Right ventricle myocardium inferior (tissue), 1 donor: ENCODE measurements around the gene PLOD2. TPM values are rescaled to one million over a fixed set of nuclear protein-coding genes. Genes with fewer than 3 reads are reported as not detected.

ENCODE experiments used
- ATAC-seq: fragments of 200-7000 bp; cut with Tn5 transposase; one replicate; pipeline ENCODE4 v1.9.1; 2020; ENCODE audit warnings: mild to moderate bottlenecking, moderate library complexity
- DNase-seq: peaks from one replicate; pipeline ENCODE4 v3.0.0; 2021; ENCODE audit errors: missing footprints
- intact Hi-C: fragments of 100-400 bp; cut with DNase I; formaldehyde crosslinking; loops from one replicate; pipeline ENCODE4 v1.11.0; 2022
- total RNA-seq: library from RNA; stranded (reverse); fragmentation: NEBNext Ultra II Directional; extraction: Animal tissue kit (Norgen Biotek cat#: 25700); gene quantifications from one replicate; pipeline ENCODE4 v1.2.1, GENCODE V29; 2021
- donor health status: DM: no; HTN: yes; CAD: no; lungs with severe emphysema.

The PLOD2 gene
- total RNA-seq, 1 donor from 2014 or later, result 19.7 TPM

DNA sequence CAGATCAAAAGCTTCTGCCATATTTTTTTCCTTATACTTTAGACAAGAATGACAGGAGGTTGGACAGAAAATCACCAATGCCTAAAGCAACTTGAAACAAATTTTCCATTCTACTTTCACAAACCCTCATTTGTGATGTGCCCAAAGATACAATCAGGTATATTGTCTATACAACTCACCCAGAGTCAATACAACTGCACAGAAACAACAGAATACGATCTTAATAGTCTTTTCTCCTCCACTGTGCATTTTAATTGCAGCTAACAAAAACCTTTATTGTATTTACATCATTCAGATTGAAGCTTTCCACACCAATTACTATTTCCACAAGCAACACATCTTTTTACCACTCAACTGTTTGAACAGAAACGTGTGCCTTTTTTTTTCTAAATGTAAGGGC, 80.4 kb downstream of the PLOD2 start:
- ATAC-seq (no peak), DNase-seq (no peak)
- intact Hi-C loops, result no loop called here

DNA sequence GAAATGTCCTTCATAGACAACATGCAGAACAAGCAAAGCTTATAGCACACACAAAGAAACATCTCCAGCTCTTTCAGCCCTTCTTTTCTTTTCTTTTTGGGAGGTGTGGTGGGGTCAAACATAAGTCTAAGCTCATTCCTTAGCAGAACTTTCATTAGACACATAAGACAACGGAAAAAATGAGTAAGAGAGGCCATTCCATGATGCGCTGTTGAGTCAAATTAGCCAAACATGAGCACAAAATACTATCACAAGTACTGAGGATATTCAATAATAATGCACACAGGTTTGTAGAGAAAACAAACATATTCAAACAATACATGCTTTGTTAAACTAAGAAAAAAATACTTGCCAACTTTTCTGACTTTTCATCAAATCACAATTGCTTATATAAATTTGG, 83.0 kb downstream of the PLOD2 start:
- intact Hi-C loops, result no loop called here
- DNase-seq, result no peak
- ATAC-seq, result no peak

DNA sequence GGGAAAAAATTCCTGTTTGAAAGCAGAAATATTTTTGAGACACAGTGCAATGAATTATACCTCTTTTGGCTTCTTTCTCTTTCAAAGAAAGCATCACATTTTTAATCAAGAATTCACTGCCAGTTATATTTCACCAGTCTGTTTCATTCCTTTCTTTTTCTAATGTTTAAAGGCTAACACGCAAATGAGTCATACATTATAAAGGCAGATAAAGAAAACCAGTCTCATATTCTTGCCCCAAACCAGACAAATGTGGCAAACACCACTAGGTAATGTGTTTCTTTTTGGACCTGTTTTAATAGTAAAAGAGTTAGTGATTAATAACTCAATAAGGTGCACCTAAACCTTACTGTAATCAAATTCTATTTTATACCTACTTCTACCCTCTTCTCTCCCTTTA, 83.8 kb downstream of the PLOD2 start:
- ATAC-seq, result no peak
- no peak for DNase-seq
- intact Hi-C loops, result no loop called here

DNA sequence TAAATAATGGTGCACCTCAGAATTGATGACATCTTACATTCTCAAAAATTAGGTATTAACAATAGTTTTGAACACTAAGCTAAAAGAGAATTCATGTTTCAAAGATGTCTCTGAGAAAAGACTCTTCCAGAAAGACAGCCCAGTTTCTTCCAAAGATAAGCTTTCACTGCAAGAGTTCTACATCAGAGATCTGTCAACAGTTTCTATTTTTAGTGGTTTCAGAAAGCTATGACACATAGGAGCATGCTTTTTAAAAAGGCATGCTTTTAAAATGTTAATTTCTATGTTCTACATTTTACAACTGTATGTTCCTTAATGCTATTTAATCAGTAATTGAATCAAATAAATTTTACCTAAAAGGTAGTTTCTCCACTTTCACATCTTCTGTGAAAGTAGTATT, 88.2 kb downstream of the PLOD2 start:
- ATAC-seq (no peak), DNase-seq (no peak)
- intact Hi-C loops, result loop anchor here (5.0 kb wide), 1 partner anchor 89 kb away; the partner anchor contains the start of gene PLOD2

DNA sequence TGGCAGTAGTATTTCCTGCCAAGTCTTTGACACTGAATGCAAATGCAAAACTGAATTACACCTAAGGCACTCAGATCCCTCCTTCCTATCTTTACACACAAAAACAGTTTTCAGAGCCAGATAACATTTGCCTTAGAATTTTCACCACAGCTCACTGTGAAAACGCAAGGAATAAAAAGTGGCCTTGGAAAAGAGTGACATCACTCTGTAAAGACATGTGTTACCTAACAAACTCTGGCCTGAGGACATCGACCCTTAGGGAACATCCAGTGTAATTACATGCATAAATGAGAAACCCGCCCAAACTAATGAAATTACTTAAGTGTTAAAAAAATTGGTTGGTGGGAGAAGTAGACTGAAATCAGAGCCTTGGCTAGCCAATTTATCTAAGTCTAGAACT, 88.9 kb downstream of the PLOD2 start:
- ATAC-seq (peak; percentile 56), DNase-seq (no peak)
- intact Hi-C loops, result loop anchor here (5.0 kb wide), 1 partner anchor 90 kb away; the partner anchor contains the start of gene PLOD2

DNA sequence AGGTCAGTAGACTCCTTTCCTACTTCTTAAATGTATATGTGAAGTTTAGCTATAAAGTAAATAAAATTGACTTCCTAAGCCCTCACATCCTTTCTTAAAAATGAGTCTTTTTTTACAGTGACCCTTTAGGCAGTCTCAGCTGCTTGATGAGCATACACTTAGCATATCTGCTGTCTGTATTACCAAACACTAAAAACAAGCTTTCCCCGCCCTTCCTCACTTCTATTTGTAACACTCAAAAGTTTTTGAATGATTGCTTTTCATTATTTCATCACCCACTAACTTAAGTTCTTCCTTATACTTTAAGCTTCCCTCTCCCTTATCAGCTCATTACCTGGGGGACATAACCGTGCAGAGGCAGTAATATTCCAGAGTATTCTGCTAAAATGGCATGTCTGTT, 89.4 kb downstream of the PLOD2 start:
- intact Hi-C loops, result loop anchor here (5.0 kb wide), 1 partner anchor 91 kb away; the partner anchor contains the start of gene PLOD2
- peak; percentile 31 for ATAC-seq
- no peak for DNase-seq

DNA sequence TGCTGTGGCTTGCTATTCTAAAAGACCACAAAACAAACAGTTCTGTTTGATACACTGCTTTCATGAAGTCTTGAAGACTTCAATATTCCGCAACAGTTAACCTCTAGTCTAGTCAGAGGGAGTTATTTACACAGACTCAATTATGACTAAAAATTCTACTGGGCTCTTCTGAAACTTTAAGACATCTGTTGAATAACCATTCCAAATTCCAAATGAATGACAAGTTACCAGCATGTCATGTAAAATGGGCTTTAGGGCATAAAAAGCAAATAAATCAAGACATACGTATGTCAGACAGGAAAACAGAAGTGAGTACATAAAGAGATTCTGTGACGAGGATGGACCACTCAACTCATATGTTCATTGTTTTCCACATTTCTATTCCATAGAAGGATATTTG, 93.9 kb downstream of the PLOD2 start:
- DNase-seq, result no peak
- no peak for ATAC-seq
- intact Hi-C loops, result loop anchor here (5.0 to 10.0 kb wide), 2 partner anchors 260 to 508 kb away; no protein-coding TSS in a partner anchor

DNA sequence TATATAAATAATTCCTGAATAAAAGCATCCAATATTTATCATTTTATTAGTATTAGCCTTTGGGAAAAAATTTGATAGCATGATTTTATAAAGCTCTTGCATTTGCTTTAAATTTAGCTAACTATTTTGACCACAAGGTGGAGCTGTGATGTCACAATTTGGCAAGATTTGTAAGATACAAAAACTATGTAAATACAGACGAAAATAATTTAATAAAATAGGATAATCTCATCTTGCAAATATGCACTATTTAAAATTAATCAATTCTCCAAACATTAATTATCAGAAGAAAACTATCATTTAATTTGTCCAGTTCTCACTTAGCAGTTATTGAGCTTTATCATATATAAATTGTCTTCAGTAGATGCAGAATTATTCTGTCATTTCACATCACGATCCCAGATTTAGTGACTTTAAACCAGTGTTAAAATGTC, 95.4 kb downstream of the PLOD2 start:
- DNase-seq, result no peak
- intact Hi-C loops, result loop anchor here (1.0 to 10.0 kb wide), 3 partner anchors 122 to 509 kb away; no protein-coding TSS in a partner anchor
- ATAC-seq, result no peak

DNA sequence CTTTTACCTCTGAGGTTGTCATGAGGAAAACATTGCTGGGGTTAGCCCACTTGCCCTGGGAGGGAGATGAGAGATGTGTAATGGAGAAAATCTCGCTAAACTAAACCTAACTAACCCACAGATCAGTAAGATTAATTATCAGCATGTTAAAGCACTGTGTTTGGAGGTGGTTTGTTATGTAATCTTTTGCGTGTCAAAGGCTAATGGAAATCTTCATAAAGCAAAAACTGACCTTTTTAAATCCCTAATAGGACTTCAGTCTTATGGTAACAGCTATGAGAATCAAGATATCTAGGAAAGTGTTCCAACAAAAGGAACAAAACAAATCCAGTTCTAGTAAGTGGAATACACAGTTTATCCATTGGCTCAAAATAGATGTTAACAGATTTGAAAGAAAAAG, 102.7 kb downstream of the PLOD2 start:
- ATAC-seq, result no peak
- DNase-seq, result no peak
- intact Hi-C loops, result no loop called here

DNA sequence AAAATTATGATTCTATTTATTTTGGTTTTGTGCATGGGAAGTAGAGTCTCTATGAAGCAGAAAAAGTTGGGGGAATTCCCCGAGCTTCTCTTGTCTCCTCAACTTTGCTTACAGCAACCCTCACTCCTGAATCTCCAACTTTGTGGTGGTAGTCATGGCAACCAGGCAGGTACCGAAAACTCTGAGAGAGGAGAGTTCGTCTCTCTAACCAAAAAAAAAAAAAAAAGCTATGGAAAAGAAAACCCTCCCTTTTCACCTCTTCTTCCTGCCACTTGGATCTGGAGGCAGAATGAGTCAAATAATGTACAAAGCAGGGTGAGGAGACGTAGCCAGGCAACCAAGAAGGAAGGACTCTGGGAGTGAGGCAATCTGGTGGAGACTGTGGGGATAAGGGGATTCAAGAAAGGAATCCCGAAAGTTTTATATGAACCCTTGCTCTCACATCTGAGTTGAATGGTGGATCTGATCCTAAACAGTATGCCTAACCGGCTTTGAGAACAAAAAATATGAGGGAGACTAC, 108.1 kb downstream of the PLOD2 start:
- DNase-seq, result no peak
- intact Hi-C loops, result no loop called here
- no peak for ATAC-seq

DNA sequence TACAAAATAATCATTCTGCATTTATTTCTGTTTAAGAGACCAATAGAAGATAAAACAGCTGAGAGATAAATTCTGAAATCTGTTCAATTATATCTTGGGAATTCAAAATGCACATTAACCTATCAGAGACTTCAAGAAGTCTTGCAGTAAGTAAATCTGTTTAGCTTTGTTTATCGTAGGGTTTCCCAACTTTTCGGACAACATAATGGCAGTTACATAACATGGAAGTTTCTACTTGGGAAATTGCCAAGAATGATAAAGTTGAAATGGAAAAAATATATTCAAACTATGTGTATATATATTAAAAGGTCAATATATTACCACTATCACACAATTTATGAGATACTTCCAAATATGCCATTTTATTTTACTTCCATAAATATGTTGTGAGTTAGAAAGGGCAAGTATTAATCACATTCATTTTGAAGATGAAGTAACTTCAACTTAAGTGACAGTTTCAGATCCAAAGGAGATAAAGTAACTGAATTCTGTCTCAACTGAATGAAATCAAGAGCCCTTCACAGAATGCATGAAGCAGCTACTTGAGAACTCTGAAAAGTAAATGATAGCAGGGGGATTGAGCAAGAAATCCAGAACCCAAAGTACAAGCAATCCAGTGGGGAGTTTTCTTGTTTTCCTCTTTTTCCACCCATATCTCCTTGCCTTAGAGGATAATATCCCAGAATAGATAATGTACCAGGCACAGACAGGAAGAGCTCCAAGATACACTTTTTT, 108.8 kb downstream of the PLOD2 start:
- DNase-seq, result no peak
- intact Hi-C loops, result no loop called here
- no peak for ATAC-seq

DNA sequence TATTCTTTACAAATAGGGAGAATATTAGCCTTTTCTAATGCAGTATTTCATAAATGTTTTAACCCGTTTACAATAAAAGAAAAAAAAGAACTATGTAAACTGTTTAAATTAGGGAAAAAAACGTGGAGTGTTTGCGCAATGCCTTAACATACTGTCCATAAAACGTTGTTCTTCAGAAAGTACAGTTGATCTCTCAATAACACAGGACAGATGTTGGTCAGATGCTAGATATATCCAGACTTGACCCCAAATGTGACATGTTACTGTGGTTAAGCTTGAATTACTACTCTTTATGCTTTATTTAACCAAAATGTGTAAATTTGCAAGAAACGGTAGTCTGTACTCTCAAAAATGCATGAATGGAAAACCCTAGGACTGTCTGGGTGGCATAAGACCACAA, 110.3 kb downstream of the PLOD2 start:
- no peak for ATAC-seq
- intact Hi-C loops, result no loop called here
- no peak for DNase-seq

DNA sequence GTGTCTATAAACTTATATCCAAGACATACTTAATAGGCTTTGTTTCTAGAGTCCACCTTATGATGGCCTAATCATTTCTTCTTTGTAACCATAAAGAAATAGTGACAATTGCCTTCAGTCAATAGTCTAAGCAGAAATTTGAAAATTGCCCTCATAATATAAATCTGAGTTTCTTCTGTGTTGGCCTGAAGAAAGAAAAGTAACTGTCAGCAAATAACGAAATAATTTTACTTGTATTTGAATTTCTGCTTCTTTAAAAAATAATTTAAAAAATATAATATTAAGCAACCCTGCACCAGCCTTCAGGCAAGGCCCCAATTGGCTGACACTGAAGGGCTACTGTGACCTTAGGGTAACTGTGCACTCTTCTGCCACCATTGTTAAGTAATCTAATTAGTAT, 113.5 kb downstream of the PLOD2 start:
- DNase-seq, result no peak
- intact Hi-C loops, result no loop called here
- no peak for ATAC-seq

DNA sequence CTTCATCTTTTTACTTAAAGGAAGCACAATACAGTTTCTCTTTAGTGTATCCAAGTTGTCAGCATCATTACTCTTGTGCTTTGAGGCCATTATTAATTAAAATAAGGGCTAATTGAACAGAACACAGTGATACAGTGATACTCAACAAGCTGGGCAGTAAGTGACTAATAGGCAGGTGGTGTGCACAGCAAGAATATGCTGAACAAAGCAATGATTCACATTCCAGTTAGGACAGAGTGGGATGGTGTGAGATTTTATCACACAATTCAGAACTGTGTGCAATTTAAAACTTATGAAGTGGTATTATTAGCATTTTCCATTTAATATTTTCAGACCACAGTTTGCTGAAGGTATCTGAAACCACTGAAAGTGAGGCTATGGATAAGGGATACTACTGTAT, 116.9 kb downstream of the PLOD2 start:
- no peak for ATAC-seq
- no peak for DNase-seq
- intact Hi-C loops, result no loop called here

DNA sequence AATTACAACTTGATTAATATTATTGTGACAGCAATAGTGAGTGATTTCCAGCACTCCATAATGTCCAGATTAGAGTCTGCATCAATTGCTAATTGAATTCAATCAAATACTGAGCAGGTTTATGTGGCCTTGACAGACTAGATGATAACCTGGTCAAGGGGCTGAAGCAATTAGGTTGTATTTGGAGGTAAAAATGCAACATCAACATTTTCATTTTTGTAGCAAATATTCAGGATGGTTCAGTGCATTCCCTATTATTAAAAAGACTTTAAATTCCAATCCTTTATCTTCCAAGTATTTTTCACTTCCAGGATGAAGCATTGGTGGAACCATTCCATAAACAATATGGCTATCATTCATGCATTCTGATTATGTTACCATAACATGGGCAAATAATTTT, 120.4 kb downstream of the PLOD2 start:
- intact Hi-C loops, result no loop called here
- no peak for ATAC-seq
- no peak for DNase-seq

DNA sequence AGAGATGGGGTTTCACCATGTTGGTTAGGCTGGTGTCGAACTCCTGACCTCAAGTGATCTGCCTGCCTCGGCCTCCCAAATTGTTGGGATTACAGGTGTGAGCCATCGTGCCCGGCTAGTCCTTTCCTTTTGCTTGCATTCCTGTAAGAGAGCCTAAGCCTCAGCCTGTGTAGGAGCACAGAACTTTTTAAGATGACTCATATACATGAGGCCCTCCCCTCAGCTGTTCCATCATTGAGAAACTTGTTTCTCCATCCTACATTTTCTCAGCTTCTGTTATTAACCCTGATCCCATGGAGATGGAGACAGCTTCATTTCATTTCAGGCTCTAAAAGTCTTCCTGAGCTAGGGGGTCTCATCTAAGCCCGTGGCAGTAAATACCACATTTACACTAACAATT, 123.3 kb downstream of the PLOD2 start:
- ATAC-seq, result no peak
- intact Hi-C loops, result no loop called here

DNA sequence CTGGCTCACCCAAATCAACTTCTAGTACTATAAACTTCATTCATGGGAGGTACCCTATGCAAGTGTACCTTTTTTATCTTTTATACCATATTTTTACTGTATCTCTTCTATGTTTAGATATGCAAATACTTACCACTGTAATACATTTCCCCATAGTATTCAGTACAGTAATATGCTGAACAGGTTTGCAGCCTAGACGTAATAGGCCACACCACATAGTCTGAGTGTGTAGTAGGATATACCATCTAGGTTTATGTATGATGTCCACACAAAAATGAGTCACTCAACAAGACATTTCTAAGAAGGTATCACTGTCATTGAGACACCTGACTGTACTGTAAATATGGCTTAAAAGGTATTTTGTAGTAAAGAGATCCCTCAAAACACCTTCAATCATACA, 124.7 kb downstream of the PLOD2 start:
- DNase-seq (no peak), ATAC-seq (no peak)
- intact Hi-C loops, result no loop called here

More for the DNA sequence above, 123.3 kb downstream of the PLOD2 start:
- no peak for DNase-seq

DNA sequence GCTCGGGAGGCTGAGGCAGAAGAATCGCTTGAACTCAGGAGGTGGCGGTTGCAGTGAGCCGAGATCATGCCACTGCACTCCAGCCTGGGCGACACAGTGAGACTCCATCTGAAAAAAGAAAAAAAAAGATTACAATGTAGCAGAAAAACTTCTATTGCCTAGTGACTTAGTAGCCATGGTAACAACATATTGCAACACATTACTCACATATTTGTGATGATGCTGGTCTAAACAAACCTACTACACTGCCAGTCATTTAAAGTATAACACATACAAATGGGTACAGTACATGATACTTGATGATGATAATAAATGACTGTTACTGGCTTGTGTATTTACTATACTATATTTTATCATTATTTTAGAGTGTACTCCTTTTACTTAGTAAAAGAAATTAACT, 125.6 kb downstream of the PLOD2 start:
- ATAC-seq, result no peak
- no peak for DNase-seq
- intact Hi-C loops, result no loop called here

DNA sequence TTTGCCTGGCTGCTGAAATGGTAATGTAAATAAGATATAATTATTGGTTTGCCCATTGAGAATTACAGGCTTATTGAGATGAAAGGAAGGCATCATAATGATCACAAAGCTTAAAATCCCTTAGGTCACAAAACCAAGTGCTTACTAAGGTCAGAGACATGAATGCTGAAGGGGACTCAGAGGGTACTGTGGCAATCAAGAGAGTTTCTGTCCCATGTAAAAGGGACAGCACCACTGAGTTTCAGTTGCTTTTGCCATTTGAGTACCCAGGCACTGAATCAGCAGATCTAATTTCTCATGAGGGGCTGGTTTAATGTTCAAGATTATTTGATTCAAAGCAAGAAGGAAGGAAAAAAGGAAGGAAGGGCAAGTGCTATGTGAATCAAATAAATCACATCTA, 127.0 kb downstream of the PLOD2 start:
- intact Hi-C loops, result no loop called here
- ATAC-seq, result no peak
- no peak for DNase-seq

DNA sequence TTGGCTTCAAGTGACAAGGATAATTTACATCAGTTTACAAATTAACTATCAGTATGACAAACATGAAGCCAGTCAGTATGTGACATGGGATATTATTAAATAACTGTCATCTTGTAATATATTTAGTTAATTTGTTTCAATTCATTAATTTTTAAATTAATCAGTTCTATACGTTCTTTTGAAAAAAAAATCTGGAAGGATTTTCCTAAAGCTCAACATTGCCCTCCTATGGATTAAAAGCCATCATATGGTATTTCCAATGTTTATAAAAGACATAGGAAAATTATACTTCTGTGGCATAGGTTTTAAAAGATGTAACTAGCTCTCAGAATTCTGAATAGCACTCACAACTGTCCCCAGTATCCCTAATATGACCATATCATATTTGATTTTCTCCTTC, 134.4 kb downstream of the PLOD2 start:
- intact Hi-C loops, result no loop called here
- DNase-seq (no peak), ATAC-seq (no peak)

DNA sequence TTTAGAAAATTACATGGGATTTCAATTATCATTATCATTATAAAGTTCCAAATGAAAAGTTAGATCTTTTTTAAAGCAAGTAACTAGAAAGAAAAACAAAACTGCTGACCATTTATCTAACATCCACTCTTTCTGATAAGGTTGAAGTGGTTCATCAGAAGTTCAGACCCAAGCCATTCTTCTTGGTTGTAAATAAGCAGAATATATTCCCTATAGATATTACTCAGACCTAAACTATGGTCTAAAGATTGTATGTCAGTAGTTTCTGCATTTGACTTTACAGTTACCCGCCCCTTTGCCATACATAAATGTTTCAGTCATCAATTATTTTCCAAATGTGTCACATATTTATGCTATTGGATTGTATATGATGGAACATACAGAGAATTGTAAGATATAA, 136.7 kb downstream of the PLOD2 start:
- intact Hi-C loops, result no loop called here
- ATAC-seq, result no peak

More for the DNA sequence above, 136.7 kb downstream of the PLOD2 start:
- DNase-seq, result no peak
